IMR-90 (cell line): ENCODE measurements around the gene RASSF4.

Experiments used
- BHLHE40 ChIP-seq: fragments of 150-350 bp; IDR thresholded peaks from 2 replicates; pipeline ENCODE4 v1.6.1; 2016; ENCODE audit warnings: mild to moderate bottlenecking, low read depth, low read length
- CEBPB ChIP-seq: IDR thresholded peaks from 2 replicates; pipeline ENCODE4 v1.6.1; 2012; ENCODE audit warnings: low read depth, low read length, improper control_type of control experiment
- MAFK ChIP-seq: IDR thresholded peaks from 2 replicates; pipeline ENCODE4 v1.6.1; 2012; ENCODE audit warnings: low read depth, low read length, improper control_type of control experiment
- MAZ ChIP-seq: IDR thresholded peaks from 2 replicates; pipeline ENCODE4 v1.6.1; 2012; ENCODE audit warnings: low read depth, mild to moderate bottlenecking, low read length, improper control_type of control experiment, moderate library complexity, borderline replicate concordance
- MXI1 ChIP-seq: IDR thresholded peaks from 2 replicates; pipeline ENCODE4 v1.6.1; 2012; ENCODE audit warnings: low read depth, mild to moderate bottlenecking, low read length, moderate library complexity, borderline replicate concordance
- POLR2A ChIP-seq: IDR thresholded peaks from 2 replicates; pipeline ENCODE4 v1.6.1; 2012; ENCODE audit warnings: mild to moderate bottlenecking, low read depth, low read length
- RAD21 ChIP-seq: IDR thresholded peaks from 2 replicates; pipeline ENCODE4 v1.6.1; 2012; ENCODE audit warnings: low read length, improper control_type of control experiment
- RFX5 ChIP-seq: IDR thresholded peaks from 2 replicates; pipeline ENCODE4 v1.8.0; 2012; ENCODE audit warnings: low read depth, mild to moderate bottlenecking, low read length, moderate library complexity
- SMC3 ChIP-seq: fragments of 150-350 bp; IDR thresholded peaks from 2 replicates; pipeline ENCODE4 v1.6.1; 2016; ENCODE audit warnings: low read depth, mild to moderate bottlenecking, antibody characterized with exemption, low read length, moderate library complexity
- TF ChIP-seq, protein P1 (sequence below): conservative IDR thresholded peaks from 2 replicates; pipeline ENCODE4 v1.5.1; 2012; ENCODE audit warnings: mild to moderate bottlenecking, low read depth, low read length, improper control_type of control experiment
- TF ChIP-seq, protein P2 (sequence below): fragments of 150-350 bp; IDR thresholded peaks from 2 replicates; pipeline ENCODE4 v1.6.1; 2017; ENCODE audit warnings: mild to moderate bottlenecking, antibody characterized with exemption, low read length, low read depth

GRCh38 chr10:45001381-45002148, 42.0 kb downstream of the RASSF4 start:
- TF ChIP-seq, protein P1, sequence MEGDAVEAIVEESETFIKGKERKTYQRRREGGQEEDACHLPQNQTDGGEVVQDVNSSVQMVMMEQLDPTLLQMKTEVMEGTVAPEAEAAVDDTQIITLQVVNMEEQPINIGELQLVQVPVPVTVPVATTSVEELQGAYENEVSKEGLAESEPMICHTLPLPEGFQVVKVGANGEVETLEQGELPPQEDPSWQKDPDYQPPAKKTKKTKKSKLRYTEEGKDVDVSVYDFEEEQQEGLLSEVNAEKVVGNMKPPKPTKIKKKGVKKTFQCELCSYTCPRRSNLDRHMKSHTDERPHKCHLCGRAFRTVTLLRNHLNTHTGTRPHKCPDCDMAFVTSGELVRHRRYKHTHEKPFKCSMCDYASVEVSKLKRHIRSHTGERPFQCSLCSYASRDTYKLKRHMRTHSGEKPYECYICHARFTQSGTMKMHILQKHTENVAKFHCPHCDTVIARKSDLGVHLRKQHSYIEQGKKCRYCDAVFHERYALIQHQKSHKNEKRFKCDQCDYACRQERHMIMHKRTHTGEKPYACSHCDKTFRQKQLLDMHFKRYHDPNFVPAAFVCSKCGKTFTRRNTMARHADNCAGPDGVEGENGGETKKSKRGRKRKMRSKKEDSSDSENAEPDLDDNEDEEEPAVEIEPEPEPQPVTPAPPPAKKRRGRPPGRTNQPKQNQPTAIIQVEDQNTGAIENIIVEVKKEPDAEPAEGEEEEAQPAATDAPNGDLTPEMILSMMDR = no peak
- TF ChIP-seq POLR2A (no peak), MAZ (no peak), RFX5 (no peak), SMC3 (no peak), RAD21 (no peak), MXI1 (0 out of 2 replicates have a peak, but pooled peaks have one; percentile 12), CEBPB (peak; percentile 89), BHLHE40 (no peak), MAFK (no peak)
- TF ChIP-seq, protein P2, sequence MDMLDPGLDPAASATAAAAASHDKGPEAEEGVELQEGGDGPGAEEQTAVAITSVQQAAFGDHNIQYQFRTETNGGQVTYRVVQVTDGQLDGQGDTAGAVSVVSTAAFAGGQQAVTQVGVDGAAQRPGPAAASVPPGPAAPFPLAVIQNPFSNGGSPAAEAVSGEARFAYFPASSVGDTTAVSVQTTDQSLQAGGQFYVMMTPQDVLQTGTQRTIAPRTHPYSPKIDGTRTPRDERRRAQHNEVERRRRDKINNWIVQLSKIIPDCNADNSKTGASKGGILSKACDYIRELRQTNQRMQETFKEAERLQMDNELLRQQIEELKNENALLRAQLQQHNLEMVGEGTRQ = no peak
